ENCODE measurements around the gene ZNF580. TPM values are rescaled to one million over a fixed set of nuclear protein-coding genes. Genes with fewer than 3 reads are reported as not detected.
A peak's percentile ranks its signal among the peaks of the same experiment; 100 is the strongest.

ZNF580 gene
- total RNA-seq, 4 donors from 2014 or later: 15.0 to 27.9 (median 22.3) TPM

DNA sequence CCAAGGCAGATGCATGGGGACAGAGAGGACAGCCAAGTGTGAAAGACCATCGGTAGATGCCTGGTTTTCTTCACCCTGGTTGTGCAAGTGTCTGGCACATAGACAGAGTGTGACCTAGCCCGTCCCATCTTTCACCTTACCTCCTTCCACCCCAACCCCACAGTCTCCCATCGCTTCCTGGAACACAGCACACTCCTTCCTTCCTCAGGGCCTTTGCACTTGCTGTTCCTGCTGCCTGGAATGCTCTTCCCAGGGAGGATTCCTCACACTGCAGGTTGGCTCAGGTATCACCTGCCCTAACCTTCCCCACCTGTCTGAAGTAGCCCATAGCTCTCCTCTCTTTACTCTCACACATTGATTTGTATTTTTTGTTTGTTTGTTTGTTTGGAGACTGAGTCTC lies 44.5 kb upstream of the ZNF580 start:
- peaks cover 49% of the 10 kb centered on the region for H3K36me3 ChIP-seq
- WGBS: 94% methylated on average over 3 of the region's 3 CpGs
- TF ChIP-seq POLR2A (IDR thresholded peaks at IDR 0.05) (no peak), EP300 (IDR thresholded peaks at IDR 0.05) (no peak), POLR2AphosphoS5 (IDR thresholded peaks at IDR 0.05) (no peak), CTCF (IDR thresholded peaks at IDR 0.05) (no peak)

DNA sequence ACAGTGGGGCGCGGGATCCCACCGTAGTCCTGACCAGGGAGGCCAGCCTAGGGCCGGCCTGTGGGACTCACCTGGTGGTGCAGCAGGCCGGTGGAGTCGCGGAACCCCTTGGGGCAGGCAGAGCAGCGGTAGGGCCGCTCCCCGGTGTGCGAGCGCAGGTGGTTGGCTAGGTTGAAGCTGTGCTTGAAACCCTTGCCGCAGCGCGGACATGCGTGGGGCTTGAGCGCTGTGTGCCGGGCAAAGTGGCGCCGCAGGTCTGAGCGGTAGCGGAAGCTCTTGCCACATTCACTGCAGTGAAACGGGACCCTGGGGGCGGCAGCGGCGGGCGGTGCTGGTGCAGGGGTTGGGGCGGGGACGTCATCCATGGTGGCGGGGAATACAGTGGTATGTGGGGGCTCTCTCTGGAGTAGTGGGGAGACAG lies 43.3 kb upstream of the ZNF580 start:
- Histone ChIP-seq H3K4me3 (no peak overlapping the region), H3K4me1 (peaks cover 23% of the 10 kb centered on the region), H3K27ac (no peak overlapping the region), H3K9me3 (no peaks in the 10 kb centered on the region), H3K27me3 (no peaks in the 10 kb centered on the region), H3K36me3 (peaks cover 47% of the 10 kb centered on the region)
- DNase-seq (ENCODE audit: low spot score in 2 of 2): no peak
- WGBS: 92% methylated on average over 27 of the region's 30 CpGs
- no peak for TF ChIP-seq CTCF (IDR thresholded peaks at IDR 0.05)
- no peak for TF ChIP-seq EP300 (IDR thresholded peaks at IDR 0.05)
- TF ChIP-seq POLR2AphosphoS5 (IDR thresholded peaks at IDR 0.05): no peak
- TF ChIP-seq POLR2A (IDR thresholded peaks at IDR 0.05): no peak

More for the DNA sequence above, 44.5 kb upstream of the ZNF580 start:
- Histone ChIP-seq H3K27ac (no peak overlapping the region), H3K4me1 (peaks cover 15% of the 10 kb centered on the region), H3K27me3 (no peaks in the 10 kb centered on the region), H3K9me3 (no peaks in the 10 kb centered on the region), H3K4me3 (no peak overlapping the region)
- DNase-seq (ENCODE audit: low spot score in 2 of 2): no peak

DNA sequence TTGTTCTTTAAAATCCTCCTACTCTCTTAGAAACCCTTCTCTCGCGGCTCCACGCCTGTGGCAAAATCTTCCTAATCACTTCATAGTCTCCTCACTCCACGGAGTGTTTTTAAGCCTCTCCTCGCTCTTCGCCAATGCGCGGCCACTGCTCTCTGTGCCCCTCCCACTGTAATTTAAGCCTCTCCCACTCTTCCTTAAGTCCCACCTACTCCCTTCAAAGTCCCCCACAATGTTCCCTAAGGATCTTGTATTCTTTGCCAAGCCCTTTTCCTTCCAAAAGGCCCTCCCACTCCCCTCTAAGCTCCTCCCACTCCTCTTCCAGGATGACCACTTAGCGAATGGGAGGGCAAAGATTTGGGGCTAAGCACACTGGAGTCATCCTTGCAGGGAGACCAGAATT lies 42.8 kb upstream of the ZNF580 start:
- TF ChIP-seq CTCF (IDR thresholded peaks at IDR 0.05) (no peak), POLR2AphosphoS5 (IDR thresholded peaks at IDR 0.05) (no peak), EP300 (IDR thresholded peaks at IDR 0.05) (no peak), POLR2A (IDR thresholded peaks at IDR 0.05) (no peak)

GRCh38 chr19:55598719-55599467 lies 41.9 kb upstream of the ZNF580 start:
- TF ChIP-seq POLR2A (IDR thresholded peaks at IDR 0.05): no peak
- TF ChIP-seq CTCF (IDR thresholded peaks at IDR 0.05): no peak
- no peak for TF ChIP-seq EP300 (IDR thresholded peaks at IDR 0.05)
- TF ChIP-seq POLR2AphosphoS5 (IDR thresholded peaks at IDR 0.05): peak in 2 of 3 donors; percentile 8 to 29
- peak; percentile 94 to 97 for DNase-seq (ENCODE audit: low spot score in 2 of 2)
- peaks cover 37% of the 10 kb centered on the region for H3K36me3 ChIP-seq
- H3K4me1 ChIP-seq: peaks cover 27% of the 10 kb centered on the region
- no peaks in the 10 kb centered on the region for H3K27me3 ChIP-seq
- H3K9me3 ChIP-seq: no peaks in the 10 kb centered on the region
- WGBS: 8% methylated on average over 20 of the region's 26 CpGs
- H3K4me3 ChIP-seq: peak overlapping the region; percentile 93
- H3K27ac ChIP-seq: peak overlapping the region; percentile 98

More for the DNA sequence above, 42.8 kb upstream of the ZNF580 start:
- Histone ChIP-seq H3K27ac (no peak overlapping the region), H3K4me1 (peaks cover 23% of the 10 kb centered on the region), H3K4me3 (no peak overlapping the region), H3K27me3 (no peaks in the 10 kb centered on the region), H3K9me3 (no peaks in the 10 kb centered on the region), H3K36me3 (peaks cover 44% of the 10 kb centered on the region)
- DNase-seq (ENCODE audit: low spot score in 2 of 2): no peak
- WGBS: 87% methylated on average over 9 of the region's 9 CpGs

DNA sequence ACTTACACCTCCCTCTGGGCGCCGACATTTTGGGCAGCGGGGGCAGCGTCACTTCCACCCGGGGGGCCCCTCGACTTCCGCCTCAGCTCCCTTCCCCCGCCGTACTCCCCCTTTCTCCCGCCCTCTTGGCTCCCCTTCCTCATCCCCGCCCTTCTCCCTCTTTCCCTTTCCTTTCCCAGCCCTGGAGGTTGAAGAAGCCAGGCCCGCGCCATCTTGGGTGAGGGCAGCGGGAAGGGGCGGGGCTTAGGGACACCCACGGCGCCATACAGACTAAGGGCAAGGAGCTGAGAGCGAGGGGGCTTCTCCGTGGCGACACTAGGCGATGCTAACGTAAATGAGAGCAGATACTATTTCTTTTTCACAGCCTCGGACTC lies 41.3 kb upstream of the ZNF580 start, which contains the start of gene FIZ1:
TSS of gene FIZ1 (minus strand) at position 50 of the 374 bp plus-strand sequence. CDS start 1,652 bp downstream, outside the sequence.
- Histone ChIP-seq H3K4me3 (peak within 1 kb of the TSS; percentile 93), H3K4me1 (peaks cover 32% of the 10 kb centered on the region), H3K9me3 (no peaks in the 10 kb centered on the region), H3K36me3 (peaks cover 37% of the 10 kb centered on the region), H3K27ac (peak within 1 kb of the TSS; percentile 98), H3K27me3 (no peaks in the 10 kb centered on the region)
- DNase-seq (ENCODE audit: low spot score in 2 of 2): peak; percentile 100
- WGBS: under 1% methylated on average over 23 of the region's 23 CpGs
- TF ChIP-seq POLR2A (IDR thresholded peaks at IDR 0.05): no peak
- TF ChIP-seq POLR2AphosphoS5 (IDR thresholded peaks at IDR 0.05): peak in 1 of 3 donors; percentile 1
